Measurements from ENCODE around the gene FRY.

- no peak for TF ChIP-seq ZHX1 (conservative IDR thresholded peaks at IDR 0.05; ENCODE audit: low read length)
- TF ChIP-seq CREB1 (IDR thresholded peaks at IDR 0.05): no peak
- TF ChIP-seq CREB1 (CRISPR knock-in tag; IDR thresholded peaks at IDR 0.05): no peak
- no peak for TF ChIP-seq CBX3 (IDR thresholded peaks at IDR 0.05; ENCODE audit: borderline replicate concordance in 1 of 2, low read length in 2 of 2)
- no peak for TF ChIP-seq CTCF (IDR thresholded peaks at IDR 0.05 in 2 of 3, conservative IDR thresholded peaks at IDR 0.05 in 1 of 3; ENCODE audit: insufficient read depth in 2 of 3, low read depth in 1 of 3, low read length in 3 of 3)
- TF ChIP-seq POLR2AphosphoS5 (IDR thresholded peaks at IDR 0.05; ENCODE audit: control insufficient read depth, insufficient read depth, low read depth, low read length): no peak
Measured at GRCh38 chr13:32309312-32310133, 277.9 kb downstream of the FRY start.

All from K562 (cell line).